HEK293 (cell line): ENCODE data around the gene MANF.

ENCODE experiments used
- BCL11A ChIP-seq: fragments of 450-650 bp; formaldehyde crosslinking; IDR thresholded peaks from 2 replicates; pipeline ENCODE4 v1.5.1; 2016; ENCODE audit warnings: low read depth, missing biosample characterization, missing genetic modification characterization
- REPIN1 ChIP-seq: fragments of 450-650 bp; formaldehyde crosslinking; IDR thresholded peaks from 2 replicates; pipeline ENCODE4 v1.5.1; 2017; ENCODE audit warnings: missing biosample characterization, missing genetic modification characterization, low read depth
- TCF7L2 ChIP-seq: IDR thresholded peaks from 2 replicates; pipeline ENCODE4 v1.6.1; 2011; ENCODE audit warnings: low read depth, mild to moderate bottlenecking, inconsistent platforms, low read length, moderate library complexity, borderline replicate concordance
- ZBTB11 ChIP-seq: fragments of 450-650 bp; formaldehyde crosslinking; conservative IDR thresholded peaks from 2 replicates; pipeline ENCODE4 v1.5.1; 2016; ENCODE audit warnings: low read depth, missing biosample characterization, missing genetic modification characterization
- ZFP3 ChIP-seq: fragments of 450-650 bp; formaldehyde crosslinking; IDR thresholded peaks from 2 replicates; pipeline ENCODE4 v1.5.1; 2016; ENCODE audit warnings: low read depth, missing biosample characterization, missing genetic modification characterization
- ZNF169 ChIP-seq: fragments of 450-650 bp; formaldehyde crosslinking; IDR thresholded peaks from 2 replicates; pipeline ENCODE4 v1.5.1; 2016; ENCODE audit warnings: missing biosample characterization, missing genetic modification characterization
- ZNF654 ChIP-seq: fragments of 450-650 bp; formaldehyde crosslinking; IDR thresholded peaks from 2 replicates; pipeline ENCODE4 v1.5.1; 2016; ENCODE audit warnings: low read depth, missing biosample characterization, missing genetic modification characterization
- TF ChIP-seq, protein P1 (sequence below): fragments of 450-650 bp; formaldehyde crosslinking; IDR thresholded peaks from 2 replicates; pipeline ENCODE4 v1.5.1; 2016; ENCODE audit warnings: missing biosample characterization, missing genetic modification characterization
- TF ChIP-seq, protein P2 (sequence below): fragments of 450-650 bp; formaldehyde crosslinking; IDR thresholded peaks from 2 replicates; pipeline ENCODE4 v1.5.1; 2016; ENCODE audit warnings: missing biosample characterization, missing genetic modification characterization
- TF ChIP-seq, protein P3 (sequence below): fragments of 450-650 bp; formaldehyde crosslinking; optimal IDR thresholded peaks from 2 replicates; pipeline ENCODE3; 2016; ENCODE audit warnings: missing biosample characterization, mild to moderate bottlenecking, missing genetic modification characterization

- TF ChIP-seq BCL11A (tag by site-specific recombination) = no peak
- TF ChIP-seq REPIN1 (tag by site-specific recombination) = no peak
- TF ChIP-seq, protein P1, sequence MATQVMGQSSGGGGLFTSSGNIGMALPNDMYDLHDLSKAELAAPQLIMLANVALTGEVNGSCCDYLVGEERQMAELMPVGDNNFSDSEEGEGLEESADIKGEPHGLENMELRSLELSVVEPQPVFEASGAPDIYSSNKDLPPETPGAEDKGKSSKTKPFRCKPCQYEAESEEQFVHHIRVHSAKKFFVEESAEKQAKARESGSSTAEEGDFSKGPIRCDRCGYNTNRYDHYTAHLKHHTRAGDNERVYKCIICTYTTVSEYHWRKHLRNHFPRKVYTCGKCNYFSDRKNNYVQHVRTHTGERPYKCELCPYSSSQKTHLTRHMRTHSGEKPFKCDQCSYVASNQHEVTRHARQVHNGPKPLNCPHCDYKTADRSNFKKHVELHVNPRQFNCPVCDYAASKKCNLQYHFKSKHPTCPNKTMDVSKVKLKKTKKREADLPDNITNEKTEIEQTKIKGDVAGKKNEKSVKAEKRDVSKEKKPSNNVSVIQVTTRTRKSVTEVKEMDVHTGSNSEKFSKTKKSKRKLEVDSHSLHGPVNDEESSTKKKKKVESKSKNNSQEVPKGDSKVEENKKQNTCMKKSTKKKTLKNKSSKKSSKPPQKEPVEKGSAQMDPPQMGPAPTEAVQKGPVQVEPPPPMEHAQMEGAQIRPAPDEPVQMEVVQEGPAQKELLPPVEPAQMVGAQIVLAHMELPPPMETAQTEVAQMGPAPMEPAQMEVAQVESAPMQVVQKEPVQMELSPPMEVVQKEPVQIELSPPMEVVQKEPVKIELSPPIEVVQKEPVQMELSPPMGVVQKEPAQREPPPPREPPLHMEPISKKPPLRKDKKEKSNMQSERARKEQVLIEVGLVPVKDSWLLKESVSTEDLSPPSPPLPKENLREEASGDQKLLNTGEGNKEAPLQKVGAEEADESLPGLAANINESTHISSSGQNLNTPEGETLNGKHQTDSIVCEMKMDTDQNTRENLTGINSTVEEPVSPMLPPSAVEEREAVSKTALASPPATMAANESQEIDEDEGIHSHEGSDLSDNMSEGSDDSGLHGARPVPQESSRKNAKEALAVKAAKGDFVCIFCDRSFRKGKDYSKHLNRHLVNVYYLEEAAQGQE (tag by site-specific recombination) = no peak
- TF ChIP-seq, protein P2, sequence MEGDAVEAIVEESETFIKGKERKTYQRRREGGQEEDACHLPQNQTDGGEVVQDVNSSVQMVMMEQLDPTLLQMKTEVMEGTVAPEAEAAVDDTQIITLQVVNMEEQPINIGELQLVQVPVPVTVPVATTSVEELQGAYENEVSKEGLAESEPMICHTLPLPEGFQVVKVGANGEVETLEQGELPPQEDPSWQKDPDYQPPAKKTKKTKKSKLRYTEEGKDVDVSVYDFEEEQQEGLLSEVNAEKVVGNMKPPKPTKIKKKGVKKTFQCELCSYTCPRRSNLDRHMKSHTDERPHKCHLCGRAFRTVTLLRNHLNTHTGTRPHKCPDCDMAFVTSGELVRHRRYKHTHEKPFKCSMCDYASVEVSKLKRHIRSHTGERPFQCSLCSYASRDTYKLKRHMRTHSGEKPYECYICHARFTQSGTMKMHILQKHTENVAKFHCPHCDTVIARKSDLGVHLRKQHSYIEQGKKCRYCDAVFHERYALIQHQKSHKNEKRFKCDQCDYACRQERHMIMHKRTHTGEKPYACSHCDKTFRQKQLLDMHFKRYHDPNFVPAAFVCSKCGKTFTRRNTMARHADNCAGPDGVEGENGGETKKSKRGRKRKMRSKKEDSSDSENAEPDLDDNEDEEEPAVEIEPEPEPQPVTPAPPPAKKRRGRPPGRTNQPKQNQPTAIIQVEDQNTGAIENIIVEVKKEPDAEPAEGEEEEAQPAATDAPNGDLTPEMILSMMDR (tag by site-specific recombination) = no peak
- TF ChIP-seq TCF7L2 = no peak
- TF ChIP-seq ZNF169 = no peak
- no peak for TF ChIP-seq ZFP3 (tag by site-specific recombination)
- no peak for TF ChIP-seq ZBTB11
- TF ChIP-seq, protein P3, sequence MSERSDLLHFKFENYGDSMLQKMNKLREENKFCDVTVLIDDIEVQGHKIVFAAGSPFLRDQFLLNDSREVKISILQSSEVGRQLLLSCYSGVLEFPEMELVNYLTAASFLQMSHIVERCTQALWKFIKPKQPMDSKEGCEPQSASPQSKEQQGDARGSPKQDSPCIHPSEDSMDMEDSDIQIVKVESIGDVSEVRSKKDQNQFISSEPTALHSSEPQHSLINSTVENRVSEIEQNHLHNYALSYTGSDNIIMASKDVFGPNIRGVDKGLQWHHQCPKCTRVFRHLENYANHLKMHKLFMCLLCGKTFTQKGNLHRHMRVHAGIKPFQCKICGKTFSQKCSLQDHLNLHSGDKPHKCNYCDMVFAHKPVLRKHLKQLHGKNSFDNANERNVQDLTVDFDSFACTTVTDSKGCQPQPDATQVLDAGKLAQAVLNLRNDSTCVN (tag by site-specific recombination) = no peak
- TF ChIP-seq ZNF654 (tag by site-specific recombination) = no peak
These were observed 52.0 kb downstream of the MANF start for GRCh38 chr3:51436998-51437639.
